Erythroblast (primary cell): Measurements from ENCODE around the gene EGFR.

Experiments used
- GATA1 ChIP-seq: IDR thresholded peaks from 2 replicates; pipeline ENCODE4 v1.6.1; 2011; ENCODE audit warnings: low read depth, mild to moderate bottlenecking, control low read depth, low read length, moderate library complexity
- POLR2A ChIP-seq: IDR thresholded peaks from 2 replicates; pipeline ENCODE4 v1.6.1; 2011; ENCODE audit warnings: mild to moderate bottlenecking, low read length

- TF ChIP-seq POLR2A: no peak
- TF ChIP-seq GATA1: no peak
Measured at GRCh38 chr7:55060636-55061022, 41.8 kb downstream of the EGFR start.
